NOMO-1 treated with DMSO at 0.1 percent for 48 hours (cell line): Measurements from ENCODE around the gene RABL2B.
"Not testable (repeated sequence)": the region's sequence is repeated elsewhere in the genome, so short reads cannot be mapped to it uniquely, and the experiment has no call there.

Experiments
- DNase-seq: peaks from one replicate; lab custom pipeline; 2025; ENCODE audit not compliant: unreplicated experiment; lab: John Stamatoyannopoulos, UW

The RABL2B gene

DNA sequence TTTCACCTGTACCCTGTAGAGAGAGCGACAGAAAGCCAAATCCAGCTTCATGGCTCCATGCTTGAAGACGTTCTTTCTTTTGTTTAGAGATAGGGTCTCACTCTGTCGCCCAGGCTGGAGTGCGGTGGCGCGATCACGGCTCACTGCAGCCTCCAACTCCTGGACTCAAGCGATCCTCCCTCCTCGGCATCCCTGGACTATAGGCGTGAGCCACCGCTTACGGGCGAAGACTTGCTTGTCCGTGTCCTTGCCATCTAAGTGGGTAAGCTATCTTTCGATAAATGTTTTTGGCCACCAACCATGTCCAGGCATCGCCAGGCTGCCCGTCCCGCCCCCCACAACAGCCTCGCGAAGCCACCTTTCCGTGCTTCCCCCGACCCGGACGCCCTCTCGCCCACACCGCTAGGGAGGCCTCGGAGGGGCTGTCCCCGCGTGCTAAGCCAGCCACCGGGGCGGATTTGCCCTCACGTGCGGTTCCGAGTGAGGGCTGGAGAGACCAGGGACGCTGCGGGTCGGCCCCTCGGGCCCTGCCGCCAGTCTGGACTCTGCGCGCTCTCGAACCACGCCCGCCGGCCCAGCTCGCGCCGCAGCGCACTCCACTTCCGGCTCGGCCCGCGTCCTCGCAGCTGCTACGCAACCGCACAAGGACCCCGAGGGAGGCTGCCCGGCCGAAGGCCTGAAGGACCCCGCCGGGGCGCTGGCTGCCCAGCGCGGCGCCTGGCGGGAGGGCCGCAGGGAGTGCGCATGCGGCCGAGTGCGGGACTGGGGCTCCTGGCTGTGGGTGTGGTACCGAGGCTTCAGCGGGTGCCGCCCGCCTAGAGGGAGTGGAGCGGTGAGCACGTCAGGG, at the start of gene RABL2B:
Gene RABL2B (minus strand): TSS at position 604 of the 847 bp plus-strand sequence. CDS start 1,342 bp downstream, outside the sequence.
- peak; percentile 81 for DNase-seq

DNA sequence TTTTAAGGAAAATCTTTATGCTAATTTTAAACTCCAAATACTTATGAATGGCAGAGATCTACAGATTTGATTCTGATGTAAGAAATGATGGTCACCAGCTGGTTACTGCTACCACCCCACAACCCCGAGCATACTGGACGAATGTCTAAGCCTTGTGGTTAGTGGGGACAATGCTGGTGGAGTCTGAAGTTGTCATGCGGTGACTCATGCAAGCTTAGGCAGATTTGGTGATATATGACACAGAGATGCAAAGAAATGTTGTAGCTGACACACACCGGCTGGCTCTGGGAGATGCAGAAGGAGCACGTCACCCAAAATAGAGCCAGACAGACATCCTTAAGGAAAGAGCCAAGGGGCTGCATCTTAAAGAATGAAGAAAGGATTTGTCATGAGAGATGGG, 3.5 kb upstream of the RABL2B start:
- not testable (repeated sequence) for DNase-seq

DNA sequence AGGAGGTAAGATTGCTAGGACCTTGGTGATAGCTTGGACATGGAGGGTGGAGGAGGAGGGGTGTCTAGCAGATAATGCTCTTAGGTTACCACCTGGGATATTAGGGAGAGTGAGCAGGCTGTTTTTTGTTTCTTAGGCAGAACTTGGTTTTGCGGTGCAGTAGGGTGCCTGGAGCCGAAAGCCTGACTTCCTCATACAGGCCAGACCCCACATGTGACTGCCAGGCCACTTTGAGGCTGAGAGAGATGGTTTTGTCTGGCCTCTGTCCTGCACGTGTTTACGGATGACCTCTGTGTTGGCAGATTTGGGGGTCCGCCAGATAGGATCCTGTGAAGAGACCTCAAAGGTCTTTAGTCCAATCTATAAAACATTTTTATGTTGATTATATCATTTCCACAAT, 1.9 kb upstream of the RABL2B start:
- peak; percentile 1 for DNase-seq

DNA sequence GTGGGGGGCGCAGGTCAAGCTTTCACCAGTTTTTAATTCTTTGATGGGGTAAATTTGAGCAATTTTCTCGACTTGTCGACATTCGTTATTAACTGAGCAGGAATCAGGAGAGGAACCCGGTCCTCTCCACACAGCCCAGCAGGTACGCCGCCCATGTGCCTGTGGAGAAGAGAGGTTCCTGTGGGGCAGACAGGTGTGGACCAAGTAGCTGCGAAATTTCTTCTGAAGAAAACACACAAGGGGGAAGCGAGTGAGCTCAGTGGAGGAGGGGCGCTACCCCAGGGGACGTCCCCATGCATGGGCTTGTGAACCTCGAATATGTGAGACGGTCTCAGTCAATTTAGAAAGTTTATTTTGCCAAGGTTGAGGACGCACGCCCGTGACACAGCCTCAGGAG, 442 bp upstream of the RABL2B start:
- peak; percentile 0 for DNase-seq

DNA sequence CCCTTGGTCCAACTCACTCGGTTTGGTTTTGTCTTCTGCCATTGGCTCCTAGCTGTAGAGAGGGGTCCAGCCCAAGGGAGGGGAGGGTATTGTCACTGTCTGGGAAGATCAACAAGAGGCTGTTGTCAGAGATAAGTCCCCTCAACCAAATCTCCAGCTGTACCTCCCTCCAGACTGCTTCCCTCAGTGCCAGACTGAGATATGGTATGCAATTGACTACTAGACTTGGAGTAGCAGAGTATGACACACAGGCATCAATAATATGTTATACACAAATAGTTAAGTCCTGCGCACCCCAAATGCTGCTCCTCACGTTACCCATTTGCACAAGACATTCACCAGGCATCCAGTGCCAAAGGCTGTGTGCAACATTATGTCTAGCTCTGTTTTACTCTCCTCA, 1.2 kb downstream of the RABL2B start:
- not testable (repeated sequence) for DNase-seq

DNA sequence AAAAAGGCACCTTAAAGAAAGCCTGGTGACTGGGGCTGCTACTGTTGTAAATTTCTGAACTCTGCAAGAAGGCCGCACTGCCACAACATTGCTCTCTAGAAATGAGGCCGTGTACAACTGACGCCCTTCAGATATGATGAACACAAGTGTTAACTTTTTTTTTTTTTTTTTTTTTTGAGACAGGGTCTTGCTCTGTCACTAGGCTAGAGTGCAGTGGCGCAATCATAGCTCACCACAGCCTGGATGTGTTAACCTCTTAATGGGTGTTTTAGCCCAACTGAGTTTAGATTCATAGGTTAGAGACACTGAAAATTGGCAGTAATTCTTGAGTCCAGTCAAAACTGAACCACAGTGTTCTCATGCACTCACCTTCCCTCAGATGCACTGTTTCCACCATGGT, 3.2 kb downstream of the RABL2B start:
- peak; percentile 52 for DNase-seq

DNA sequence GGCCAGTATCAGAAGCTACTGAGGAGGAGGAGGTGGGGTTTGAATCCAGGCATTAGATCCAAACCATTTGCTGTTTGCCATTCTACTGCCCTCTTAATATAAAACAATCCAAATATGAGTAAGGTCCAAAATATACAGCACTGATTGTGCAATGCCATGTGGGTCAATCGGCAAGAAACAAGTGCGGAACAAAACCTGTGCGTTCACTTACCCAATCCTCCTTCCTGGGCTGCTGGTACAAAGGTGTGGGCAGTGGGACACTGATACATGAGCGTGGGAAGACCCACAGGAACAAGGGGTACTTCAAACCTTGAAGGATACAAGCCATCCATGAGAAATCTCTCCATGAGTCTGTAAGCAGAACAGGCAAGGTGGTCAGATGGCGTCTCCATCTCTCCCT, 5.8 kb downstream of the RABL2B start:
- not testable (repeated sequence) for DNase-seq

DNA sequence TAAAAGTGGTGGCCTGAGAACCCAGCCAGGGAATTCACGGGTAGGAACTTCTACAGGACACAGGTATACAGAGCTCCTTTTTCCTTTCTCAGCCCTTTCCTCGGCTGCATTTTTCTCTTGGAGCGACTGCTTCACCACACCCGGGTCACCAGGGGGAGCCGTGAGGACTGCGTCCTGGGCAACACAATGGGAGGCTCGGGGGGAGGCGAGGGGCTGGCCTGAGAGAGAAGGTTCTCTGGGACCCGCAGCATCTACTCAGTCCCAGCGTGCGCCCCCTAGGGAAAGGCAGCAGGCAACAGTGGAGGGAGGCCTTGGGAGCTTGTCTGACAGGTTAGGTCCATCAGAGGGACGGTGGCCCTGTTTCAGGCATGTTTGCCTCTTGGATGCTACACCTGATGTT, 8.3 kb downstream of the RABL2B start:
- not testable (repeated sequence) for DNase-seq

DNA sequence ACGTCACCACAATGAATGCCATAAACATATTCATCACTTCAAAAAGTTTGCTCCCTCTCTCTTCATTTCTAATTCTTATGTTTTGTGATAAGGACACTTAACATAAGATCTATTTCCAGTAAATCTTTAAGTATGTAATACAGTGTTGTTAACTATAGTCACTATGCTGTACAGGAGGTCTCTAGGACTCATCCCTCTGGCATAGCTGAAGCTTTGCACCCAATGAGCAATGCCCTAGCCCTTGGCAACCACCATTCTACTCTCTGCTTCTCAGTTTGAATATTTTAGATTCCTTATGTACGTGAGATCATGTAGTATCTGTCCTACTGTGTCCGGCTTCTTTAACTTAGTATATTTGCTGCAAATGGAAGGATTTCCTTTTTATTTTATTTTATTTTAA, 19.1 kb downstream of the RABL2B start:
- DNase-seq, result not testable (repeated sequence)

DNA sequence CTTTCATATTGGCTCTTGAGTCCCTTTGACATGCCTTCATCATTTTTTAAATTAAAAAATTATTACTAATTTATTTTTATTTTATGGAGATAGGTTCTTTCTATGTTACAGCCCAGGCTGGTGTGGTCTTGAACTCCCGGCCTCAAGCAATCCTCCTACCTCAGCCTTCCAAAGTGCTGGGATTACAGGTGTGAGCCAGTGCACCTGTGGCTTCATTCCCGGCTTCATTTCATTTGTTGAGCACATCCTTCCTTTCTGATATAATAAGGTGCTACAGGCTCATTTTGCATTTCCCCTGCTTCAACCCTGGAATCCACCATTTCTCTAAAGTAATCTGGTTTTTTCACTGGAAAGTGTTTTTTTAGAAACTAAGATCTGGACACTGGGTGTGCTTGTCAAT, 21.6 kb downstream of the RABL2B start:
- DNase-seq, result not testable (repeated sequence)

DNA sequence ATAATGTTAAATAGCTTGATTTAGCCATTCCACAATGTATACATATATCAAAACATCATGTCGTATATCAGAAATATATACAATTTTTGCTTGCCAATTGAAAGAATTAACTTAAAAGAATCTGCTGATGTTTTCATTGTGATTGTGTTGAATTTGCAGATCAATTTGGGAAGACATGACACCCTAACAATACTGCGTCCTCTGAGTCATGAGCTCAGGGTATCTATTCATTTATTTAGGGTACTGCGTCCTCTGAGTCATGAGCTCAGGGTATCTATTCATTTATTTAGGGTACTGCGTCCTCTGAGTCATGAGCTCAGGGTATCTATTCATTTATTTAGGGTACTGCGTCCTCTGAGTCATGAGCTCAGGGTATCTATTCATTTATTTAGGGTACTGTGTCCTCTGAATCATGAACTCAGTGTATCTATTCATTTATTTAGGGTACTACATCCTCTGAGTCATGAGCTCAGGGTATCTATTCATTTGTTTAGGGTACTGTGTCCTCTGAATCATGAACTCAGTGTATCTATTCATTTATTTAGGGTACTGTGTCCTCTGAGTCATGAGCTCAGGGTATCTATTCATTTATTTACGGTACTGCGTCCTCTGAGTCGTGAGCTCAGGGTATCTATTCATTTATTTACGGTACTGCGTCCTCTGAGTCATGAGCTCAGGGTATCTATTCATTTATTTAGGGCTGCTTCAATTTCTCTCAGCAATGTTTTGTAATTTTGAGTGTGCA, 23.7 kb downstream of the RABL2B start:
- not testable (repeated sequence) for DNase-seq

DNA sequence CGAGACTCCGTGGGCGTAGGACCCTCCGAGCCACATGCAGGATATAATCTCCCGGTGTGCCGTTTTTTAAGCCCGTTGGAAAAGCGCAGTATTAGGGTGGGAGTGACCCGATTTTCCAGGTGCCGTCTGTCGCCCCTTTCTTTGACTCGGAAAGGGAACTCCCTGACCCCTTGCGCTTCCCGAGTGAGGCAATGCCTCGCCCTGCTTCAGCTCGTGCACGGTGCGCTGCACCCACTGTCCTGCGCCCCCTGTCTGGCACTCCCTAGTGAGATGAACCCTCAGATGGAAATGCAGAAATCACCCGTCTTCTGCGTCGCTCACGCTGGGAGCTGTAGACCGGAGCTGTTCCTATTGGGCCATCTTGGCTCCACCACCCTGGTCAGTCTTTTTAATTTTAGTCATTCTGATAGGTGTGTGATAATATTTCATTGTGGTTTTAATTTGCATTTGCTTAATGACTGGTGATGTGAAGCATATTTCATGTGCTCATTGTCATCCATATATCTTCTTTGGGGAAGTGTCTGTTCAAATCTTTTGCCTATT, 26.4 kb downstream of the RABL2B start:
- peak; percentile 50 for DNase-seq

DNA sequence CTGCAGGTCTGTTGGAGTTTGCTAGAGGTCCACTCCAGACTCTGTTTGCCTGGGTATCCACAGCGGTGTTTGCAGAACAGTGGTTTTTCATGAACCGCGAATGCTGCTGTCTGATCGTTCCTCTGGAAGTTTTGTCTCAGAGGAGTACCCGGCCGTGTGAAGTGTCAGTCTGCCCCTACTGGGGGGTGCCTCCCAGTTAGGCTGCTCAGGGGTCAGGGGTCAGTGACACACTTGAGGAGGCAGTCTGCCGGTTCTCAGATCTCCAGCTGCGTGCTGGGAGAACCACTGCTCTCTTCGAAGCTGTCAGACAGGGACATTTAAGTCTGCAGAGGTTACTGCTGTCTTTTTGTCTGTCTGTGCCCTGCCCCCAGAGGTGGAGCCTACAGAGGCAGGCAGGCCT, 27.0 kb downstream of the RABL2B start:
- not testable (repeated sequence) for DNase-seq

DNA sequence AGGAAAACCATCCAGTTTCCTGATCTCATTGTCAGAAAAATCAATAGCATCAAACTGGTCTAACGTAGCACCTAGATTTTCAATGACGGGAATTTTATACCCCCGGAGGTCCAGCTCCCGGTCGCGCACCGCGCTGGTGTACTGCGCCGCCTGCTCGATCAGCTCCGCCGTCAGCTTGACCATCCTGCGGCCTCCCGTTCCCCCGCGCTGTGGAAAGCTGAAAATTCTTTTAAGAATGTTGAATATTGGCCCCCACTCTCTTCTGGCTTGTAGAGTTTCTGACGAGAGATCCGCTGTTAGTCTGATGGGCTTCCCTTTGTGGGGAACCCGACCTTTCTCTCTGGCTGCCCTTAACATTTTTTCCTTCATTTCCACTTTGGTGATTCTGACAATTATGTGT, 28.2 kb downstream of the RABL2B start:
- not testable (repeated sequence) for DNase-seq

DNA sequence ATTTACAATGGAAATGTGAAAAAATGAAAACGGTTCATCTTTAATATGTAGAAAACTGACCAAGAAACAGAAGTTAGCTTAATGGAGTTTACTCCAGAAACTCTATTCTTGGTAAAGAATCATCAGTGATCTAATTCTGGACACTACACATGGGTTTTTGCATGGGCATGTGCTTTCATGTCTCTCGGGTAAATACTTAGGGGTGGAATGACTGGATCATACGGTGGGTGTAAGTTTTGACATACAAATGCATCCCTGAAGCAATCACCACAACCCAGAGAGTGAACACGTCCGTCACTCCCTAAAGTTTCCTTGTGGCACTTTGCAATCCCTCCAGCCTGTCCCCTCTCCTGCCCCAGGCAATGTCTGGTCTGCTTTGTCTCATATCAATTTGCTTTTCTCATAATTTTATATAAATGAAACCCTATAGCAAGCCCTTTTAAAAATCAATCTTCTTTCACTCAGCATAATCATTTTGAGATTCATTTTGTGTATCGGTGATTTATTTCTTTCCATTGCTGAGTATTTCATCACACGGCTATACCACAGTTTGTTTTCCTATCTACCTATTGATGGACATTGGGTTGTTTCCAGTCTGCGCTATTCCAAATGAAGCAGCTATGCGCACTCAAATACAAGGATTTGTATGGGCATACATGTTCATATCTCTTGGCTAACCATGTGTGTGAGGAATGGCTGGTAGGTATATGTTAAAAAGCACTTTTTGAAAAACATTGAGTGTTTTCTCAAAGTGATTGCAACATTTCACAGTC, 33.9 kb downstream of the RABL2B start:
- not testable (repeated sequence) for DNase-seq

DNA sequence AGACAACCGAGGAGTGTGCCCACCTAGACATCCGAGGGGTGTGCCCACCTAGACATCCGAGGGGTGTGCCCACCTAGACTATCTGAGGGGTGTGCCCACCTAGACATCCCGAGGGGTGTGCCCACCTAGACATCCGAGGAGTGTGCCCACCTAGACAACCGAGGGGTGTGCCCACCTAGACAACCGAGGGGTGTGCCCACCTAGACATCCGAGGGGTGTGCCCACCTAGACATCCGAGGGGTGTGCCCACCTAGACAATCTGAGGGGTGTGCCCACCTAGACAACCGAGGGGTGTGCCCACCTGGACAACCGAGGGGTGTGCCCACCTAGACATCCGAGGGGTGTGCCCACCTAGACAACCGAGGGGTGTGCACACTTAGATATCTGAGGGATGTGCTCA, 34.8 kb downstream of the RABL2B start:
- DNase-seq, result not testable (repeated sequence)

DNA sequence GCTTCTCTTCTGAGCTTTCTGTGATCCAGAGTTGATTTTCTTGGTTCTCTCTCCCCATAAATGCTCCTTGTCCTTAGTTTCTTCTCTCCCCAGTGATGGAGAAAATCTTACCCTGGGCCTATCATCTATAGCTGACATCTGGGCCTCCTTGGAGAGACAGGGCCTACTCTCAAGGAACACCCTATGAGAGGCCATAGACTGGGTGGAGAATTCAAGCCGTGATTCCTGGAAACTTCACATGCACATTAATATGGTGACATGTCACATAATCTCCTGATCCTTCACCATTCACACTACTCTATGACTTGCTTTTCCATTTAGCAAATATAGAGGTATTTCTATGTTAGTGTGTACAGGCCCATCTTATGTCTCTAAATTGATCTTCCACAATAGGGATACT, 35.9 kb downstream of the RABL2B start:
- not testable (repeated sequence) for DNase-seq

DNA sequence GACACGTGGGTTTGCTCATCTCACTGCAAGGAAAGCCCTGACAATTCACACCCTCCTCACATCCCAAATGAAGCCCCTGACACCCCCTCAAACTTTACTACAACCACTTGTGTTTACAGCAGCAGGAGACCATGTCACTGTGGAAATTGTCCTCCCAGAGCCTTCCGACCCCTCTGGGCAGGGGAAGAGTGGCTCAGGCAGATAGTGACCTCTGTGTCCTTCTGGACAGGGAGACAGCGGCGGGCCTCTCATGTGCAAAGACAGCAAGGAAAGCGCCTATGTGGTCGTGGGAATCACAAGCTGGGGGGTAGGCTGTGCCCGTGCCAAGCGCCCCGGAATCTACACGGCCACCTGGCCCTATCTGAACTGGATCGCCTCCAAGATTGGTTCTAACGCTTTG, 39.0 kb downstream of the RABL2B start:
- not testable (repeated sequence) for DNase-seq

DNA sequence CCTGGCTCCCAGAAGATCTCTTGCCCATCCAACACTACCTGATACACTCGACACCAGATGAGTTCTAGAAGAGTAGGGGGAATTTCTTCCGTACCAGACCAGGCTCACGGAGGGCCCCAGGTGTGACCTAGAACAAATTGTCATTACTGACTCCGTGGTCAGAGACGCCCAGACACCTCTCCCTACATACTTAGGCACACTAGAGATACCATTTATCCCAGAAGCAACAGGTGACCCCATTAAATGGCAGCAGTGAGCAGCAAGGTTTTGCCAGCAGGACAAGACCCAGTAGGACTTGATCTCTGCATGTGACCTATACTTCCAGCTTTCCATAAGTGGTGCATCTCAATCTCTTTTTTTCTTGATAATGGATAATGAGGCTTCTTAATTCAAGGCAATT, 42.7 kb downstream of the RABL2B start:
- not testable (repeated sequence) for DNase-seq

DNA sequence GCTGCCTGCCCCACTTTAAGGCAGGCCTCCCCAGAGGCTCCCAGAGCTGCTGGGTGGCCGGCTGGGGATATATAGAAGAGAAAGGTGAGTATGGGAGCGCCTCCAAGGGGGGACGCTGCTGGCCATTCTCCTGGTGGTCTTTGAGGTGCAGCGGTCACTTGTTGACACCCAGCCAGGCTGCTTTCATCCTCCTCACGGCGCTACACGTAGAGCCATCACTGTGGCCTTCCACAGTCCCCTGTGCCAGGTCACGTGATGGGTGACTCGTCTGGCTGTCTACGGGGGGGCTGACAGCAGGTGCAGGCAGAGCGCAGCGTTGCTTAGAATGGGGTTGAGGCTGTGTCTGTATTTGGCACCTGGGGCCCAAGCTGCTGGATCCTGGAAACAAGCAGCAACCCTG, 43.5 kb downstream of the RABL2B start:
- DNase-seq, result no peak

DNA sequence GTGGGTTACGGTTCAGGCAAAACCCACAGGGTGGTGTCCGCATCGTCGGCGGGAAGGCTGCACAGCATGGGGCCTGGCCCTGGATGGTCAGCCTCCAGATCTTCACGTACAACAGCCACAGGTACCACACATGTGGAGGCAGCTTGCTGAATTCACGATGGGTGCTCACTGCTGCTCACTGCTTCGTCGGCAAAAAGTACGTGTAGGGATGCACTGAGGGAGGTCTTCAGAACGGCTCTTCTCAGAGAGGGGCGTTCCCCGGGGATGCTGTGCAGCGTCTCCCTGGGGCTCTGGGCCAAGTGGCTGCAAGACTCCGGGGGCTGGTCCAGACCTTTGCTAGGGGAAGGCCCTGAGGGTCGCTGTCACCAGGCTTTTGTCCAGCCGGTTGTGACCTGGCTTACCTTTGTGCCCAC, 44.2 kb downstream of the RABL2B start:
- no peak for DNase-seq
